ENCODE data around the gene NFKBIE. TPM values are rescaled to one million over a fixed set of nuclear protein-coding genes. Genes with fewer than 3 reads are reported as not detected.

NFKBIE gene
- total and polyA plus RNA-seq, 2 of the 13 experiments (the other 11 are each of a cell fraction or from before 2014, with no cell fraction given), result 6.7 to 14.5 TPM

- no peak for TF ChIP-seq GRHL1 (CRISPR knock-in tag; conservative IDR thresholded peaks at IDR 0.05)
- peak; percentile 74 for TF ChIP-seq RBFOX2 (IDR thresholded peaks at IDR 0.05; ENCODE audit: low read depth, low read length)
- TF ChIP-seq ZNF547 (CRISPR knock-in tag; IDR thresholded peaks at IDR 0.05), result no peak
- no peak for TF ChIP-seq DMAP1 (CRISPR knock-in tag; IDR thresholded peaks at IDR 0.05)
- TF ChIP-seq POLR2G (IDR thresholded peaks at IDR 0.05; ENCODE audit: low read depth, low read length), result peak; percentile 37; the same call in 1 of the 2 replicates
- no peak for TF ChIP-seq ZNF737 (CRISPR knock-in tag; IDR thresholded peaks at IDR 0.05; ENCODE audit: borderline replicate concordance)
- no peak for TF ChIP-seq TIGD3 (CRISPR knock-in tag; IDR thresholded peaks at IDR 0.05; ENCODE audit: borderline replicate concordance)
- no peak for TF ChIP-seq EHMT2 (IDR thresholded peaks at IDR 0.05; ENCODE audit: borderline replicate concordance, low read depth, low read length)
- no peak for TF ChIP-seq ATF5 (CRISPR knock-in tag; IDR thresholded peaks at IDR 0.05; ENCODE audit: low read depth)
- no peak for TF ChIP-seq ZNF337 (CRISPR knock-in tag; IDR thresholded peaks at IDR 0.05; ENCODE audit: borderline replicate concordance, low read depth)
- peak; percentile 33; the same call in 1 of the 2 replicates for TF ChIP-seq POLR2AphosphoS5 (IDR thresholded peaks at IDR 0.05; ENCODE audit: low read depth, low read length)
- no peak for TF ChIP-seq ZNF639 (CRISPR knock-in tag; conservative IDR thresholded peaks at IDR 0.05)
- no peak for TF ChIP-seq ZNF75D (CRISPR knock-in tag; IDR thresholded peaks at IDR 0.05; ENCODE audit: borderline replicate concordance)
- TF ChIP-seq POLR2AphosphoS2 (IDR thresholded peaks at IDR 0.05; ENCODE audit: low read depth, low read length), result 0 out of 2 replicates have a peak, but pooled peaks have one; percentile 15
- TF ChIP-seq ZNF20 (CRISPR knock-in tag; IDR thresholded peaks at IDR 0.05), result no peak
- TF ChIP-seq ZFP90 (CRISPR knock-in tag; IDR thresholded peaks at IDR 0.05; ENCODE audit: borderline replicate concordance), result no peak
- TF ChIP-seq ZNF816 (CRISPR knock-in tag; IDR thresholded peaks at IDR 0.05; ENCODE audit: borderline replicate concordance), result no peak
- no peak for TF ChIP-seq ZNF562 (CRISPR knock-in tag; IDR thresholded peaks at IDR 0.05; ENCODE audit: borderline replicate concordance)
- TF ChIP-seq POLR2A (IDR thresholded peaks at IDR 0.05; ENCODE audit: insufficient read depth in 1 of 2, low read depth in 2 of 2, low read length in 2 of 2), result peak in 1 of 2 experiments; percentile 1; a peak in 1 of 4 replicates
- no peak for TF ChIP-seq ZNF431 (CRISPR knock-in tag; IDR thresholded peaks at IDR 0.05; ENCODE audit: borderline replicate concordance, low read depth)
- no peak for TF ChIP-seq ZNF616 (CRISPR knock-in tag; IDR thresholded peaks at IDR 0.05; ENCODE audit: low read depth)
- no peak for TF ChIP-seq IKZF5 (CRISPR knock-in tag; IDR thresholded peaks at IDR 0.05)
These were observed 13.5 kb downstream of the NFKBIE start (continued) for GRCh38 chr6:44251576-44252524.

Data from HepG2 (cell line).